ENCODE measurements around the gene CENPU. TPM values are rescaled to one million over a fixed set of nuclear protein-coding genes. Genes with fewer than 3 reads are reported as not detected.

The CENPU gene
- total RNA-seq, 1 experiment from 2014 or later: 31.3 TPM

DNA sequence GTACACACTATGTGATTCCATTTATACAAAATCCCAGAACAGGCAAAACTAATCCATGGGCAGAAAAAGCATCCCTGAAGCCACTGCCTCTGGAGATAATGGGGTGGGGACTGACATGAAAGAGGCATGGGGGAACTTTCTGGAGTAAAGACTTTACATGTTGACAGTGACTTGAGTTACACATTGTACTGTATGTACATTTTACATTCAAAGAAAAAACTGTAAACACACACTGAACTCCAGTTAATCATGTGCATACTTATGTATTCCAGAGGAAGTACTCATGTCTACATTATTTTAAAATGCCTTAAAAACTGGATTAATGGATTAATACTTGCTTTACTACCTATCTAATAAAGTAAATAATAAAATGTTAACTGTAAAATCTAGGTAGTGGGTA, 21.6 kb downstream of the CENPU start:
- no peak overlapping the region for H3K4me3 ChIP-seq (ENCODE audit: low read length)
- H3K4me2 ChIP-seq (ENCODE audit: low read depth, low read length, poor library complexity, severe bottlenecking): no peak overlapping the region
- no peak overlapping the region for H2AFZ ChIP-seq (ENCODE audit: low read length)
- peaks cover 7% of the 10 kb centered on the region for H3K4me1 ChIP-seq (ENCODE audit: low read length)
- no peaks in the 10 kb centered on the region for H3K9me2 ChIP-seq (replicated peaks; ENCODE audit: insufficient read depth, low read length)
- no peaks in the 10 kb centered on the region for H4K20me1 ChIP-seq (ENCODE audit: insufficient read depth, low read depth, low read length)
- no peaks in the 10 kb centered on the region for H3K27me3 ChIP-seq (ENCODE audit: low read length)
- DNase-seq: no peak
- H3K36me3 ChIP-seq (ENCODE audit: insufficient read depth, low read length): peaks cover 9% of the 10 kb centered on the region
- H3K9ac ChIP-seq (ENCODE audit: low read length): no peak overlapping the region
- H3K27ac ChIP-seq (ENCODE audit: low read length): no peak overlapping the region
- no peaks in the 10 kb centered on the region for H3K9me3 ChIP-seq (ENCODE audit: low read length)
- H3K79me2 ChIP-seq (ENCODE audit: low read length): peaks cover 18% of the 10 kb centered on the region

DNA sequence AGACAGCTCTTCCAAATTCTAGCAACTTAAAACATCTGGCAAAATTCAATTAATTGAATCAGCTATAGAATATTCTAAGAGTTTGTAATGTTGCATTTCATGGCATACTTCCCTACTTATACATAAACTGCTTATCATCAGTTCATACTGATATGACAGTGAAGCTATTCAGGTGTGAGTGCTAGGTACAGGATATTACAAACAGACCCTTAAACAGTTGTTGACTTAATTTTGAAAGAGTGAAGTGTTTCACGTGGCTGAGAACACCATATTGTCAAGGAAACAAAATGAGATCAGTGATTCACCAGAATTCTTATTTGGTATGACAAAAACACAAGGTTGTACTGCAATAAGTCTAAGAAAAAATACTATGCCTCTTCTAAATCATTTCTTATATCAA, 27.4 kb downstream of the CENPU start:
- Histone ChIP-seq H3K9ac (ENCODE audit: low read length) (no peak overlapping the region), H3K79me2 (ENCODE audit: low read length) (no peaks in the 10 kb centered on the region; the same call in 1 of the 2 replicates), H3K27ac (ENCODE audit: low read length) (no peak overlapping the region), H3K4me2 (ENCODE audit: low read depth, low read length, poor library complexity, severe bottlenecking) (no peak overlapping the region), H3K9me3 (ENCODE audit: low read length) (no peaks in the 10 kb centered on the region), H3K4me3 (ENCODE audit: low read length) (no peak overlapping the region), H3K36me3 (ENCODE audit: insufficient read depth, low read length) (peaks cover 19% of the 10 kb centered on the region), H3K4me1 (ENCODE audit: low read length) (no peaks in the 10 kb centered on the region), H3K27me3 (ENCODE audit: low read length) (no peaks in the 10 kb centered on the region), H3K9me2 (replicated peaks; ENCODE audit: insufficient read depth, low read length) (no peaks in the 10 kb centered on the region), H2AFZ (ENCODE audit: low read length) (no peak overlapping the region), H4K20me1 (ENCODE audit: insufficient read depth, low read depth, low read length) (no peaks in the 10 kb centered on the region)
- no peak for DNase-seq

- Histone ChIP-seq H3K27ac (ENCODE audit: low read length) (no peak overlapping the region), H3K9me2 (replicated peaks; ENCODE audit: insufficient read depth, low read length) (no peaks in the 10 kb centered on the region), H2AFZ (ENCODE audit: low read length) (no peak overlapping the region), H3K4me3 (ENCODE audit: low read length) (no peak overlapping the region), H3K4me1 (ENCODE audit: low read length) (no peaks in the 10 kb centered on the region), H4K20me1 (ENCODE audit: insufficient read depth, low read depth, low read length) (no peaks in the 10 kb centered on the region), H3K4me2 (ENCODE audit: low read depth, low read length, poor library complexity, severe bottlenecking) (no peak overlapping the region), H3K36me3 (ENCODE audit: insufficient read depth, low read length) (peaks cover 16% of the 10 kb centered on the region), H3K9me3 (ENCODE audit: low read length) (no peaks in the 10 kb centered on the region), H3K27me3 (ENCODE audit: low read length) (no peaks in the 10 kb centered on the region), H3K79me2 (ENCODE audit: low read length) (no peaks in the 10 kb centered on the region; the same call in 1 of the 2 replicates), H3K9ac (ENCODE audit: low read length) (no peak overlapping the region)
- no peak for DNase-seq
Observed at GRCh38 chr4:184705692-184706091, 28.2 kb downstream of the CENPU start.

DNA sequence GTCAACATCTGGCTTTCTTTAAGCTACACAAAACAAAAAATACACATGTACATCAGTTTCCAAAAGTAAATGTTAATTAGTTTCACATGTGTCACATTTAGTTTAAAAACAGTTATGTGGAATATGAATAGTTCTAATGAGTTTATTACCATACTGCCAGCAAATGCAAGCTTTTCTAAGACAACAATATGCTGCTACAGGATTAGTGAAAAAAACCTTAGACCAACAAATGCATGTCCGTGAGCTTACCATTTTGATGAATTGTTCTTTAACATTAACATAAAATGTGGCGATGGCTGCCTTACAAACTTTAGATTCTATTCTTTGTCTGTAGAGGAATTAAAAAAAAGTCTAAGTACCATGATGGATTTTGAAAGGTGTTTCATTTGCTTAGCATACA, 31.8 kb downstream of the CENPU start:
- H2AFZ ChIP-seq (ENCODE audit: low read length): no peak overlapping the region
- H3K4me2 ChIP-seq (ENCODE audit: low read depth, low read length, poor library complexity, severe bottlenecking): no peak overlapping the region
- H3K9ac ChIP-seq (ENCODE audit: low read length): no peak overlapping the region
- no peak overlapping the region for H3K27ac ChIP-seq (ENCODE audit: low read length)
- peaks cover 11% of the 10 kb centered on the region; the same call in 1 of the 2 replicates for H3K36me3 ChIP-seq (ENCODE audit: insufficient read depth, low read length)
- no peak for DNase-seq
- no peaks in the 10 kb centered on the region for H3K4me1 ChIP-seq (ENCODE audit: low read length)
- H4K20me1 ChIP-seq (ENCODE audit: insufficient read depth, low read depth, low read length): no peaks in the 10 kb centered on the region
- H3K4me3 ChIP-seq (ENCODE audit: low read length): no peak overlapping the region
- no peaks in the 10 kb centered on the region; the same call in 1 of the 2 replicates for H3K79me2 ChIP-seq (ENCODE audit: low read length)
- no peaks in the 10 kb centered on the region for H3K9me2 ChIP-seq (replicated peaks; ENCODE audit: insufficient read depth, low read length)
- no peaks in the 10 kb centered on the region for H3K27me3 ChIP-seq (ENCODE audit: low read length)
- H3K9me3 ChIP-seq (ENCODE audit: low read length): no peaks in the 10 kb centered on the region

DNA sequence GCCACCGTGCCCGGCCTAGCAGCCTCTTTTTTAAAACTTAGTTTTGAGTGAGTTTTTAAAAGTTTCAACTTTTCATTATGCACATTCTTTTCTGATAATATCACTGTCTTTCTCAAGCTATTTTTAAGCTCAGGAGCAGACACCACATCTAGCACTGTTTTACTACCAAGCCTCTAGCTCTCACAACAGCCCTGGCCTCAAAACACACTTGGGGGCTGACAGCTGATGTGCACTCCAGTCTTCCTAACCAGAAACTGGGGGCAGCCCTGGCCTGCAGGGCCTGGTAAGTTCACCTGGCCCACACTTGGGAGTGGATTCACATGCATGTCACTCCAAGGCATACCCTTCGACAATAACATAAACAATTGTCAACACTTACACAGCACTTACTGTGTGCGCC, 34.0 kb downstream of the CENPU start:
- Histone ChIP-seq H3K27me3 (ENCODE audit: low read length) (no peaks in the 10 kb centered on the region), H3K9ac (ENCODE audit: low read length) (no peak overlapping the region), H3K79me2 (ENCODE audit: low read length) (no peaks in the 10 kb centered on the region; the same call in 1 of the 2 replicates), H3K9me2 (replicated peaks; ENCODE audit: insufficient read depth, low read length) (no peaks in the 10 kb centered on the region), H3K4me2 (ENCODE audit: low read depth, low read length, poor library complexity, severe bottlenecking) (no peak overlapping the region), H4K20me1 (ENCODE audit: insufficient read depth, low read depth, low read length) (no peaks in the 10 kb centered on the region), H3K4me1 (ENCODE audit: low read length) (no peaks in the 10 kb centered on the region), H3K27ac (ENCODE audit: low read length) (no peak overlapping the region), H3K9me3 (ENCODE audit: low read length) (no peaks in the 10 kb centered on the region), H2AFZ (ENCODE audit: low read length) (no peak overlapping the region), H3K36me3 (ENCODE audit: insufficient read depth, low read length) (peaks cover 6% of the 10 kb centered on the region; the same call in 1 of the 2 replicates), H3K4me3 (ENCODE audit: low read length) (no peak overlapping the region)
- no peak for DNase-seq

DNA sequence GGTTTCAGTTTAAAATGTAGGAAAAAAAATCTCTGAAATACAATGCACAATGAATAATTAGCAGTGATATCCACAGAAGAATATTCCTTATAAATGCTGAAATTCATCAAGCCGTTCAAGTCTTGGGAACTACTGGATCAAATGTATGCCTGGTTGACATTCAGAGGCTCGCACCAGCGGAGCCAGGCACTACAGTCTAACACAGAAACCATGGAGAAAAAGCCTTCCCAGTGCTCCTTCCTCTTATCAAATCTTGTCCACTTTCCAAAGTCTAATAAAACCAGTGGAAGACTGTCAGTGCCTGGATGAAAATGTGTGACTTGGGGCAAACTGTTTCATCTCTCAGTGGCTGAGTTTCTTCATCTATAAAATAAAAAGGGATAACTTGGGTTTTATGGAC, 35.9 kb downstream of the CENPU start:
- H3K4me3 ChIP-seq (ENCODE audit: low read length): no peak overlapping the region
- H3K9me3 ChIP-seq (ENCODE audit: low read length): no peaks in the 10 kb centered on the region
- H3K4me1 ChIP-seq (ENCODE audit: low read length): no peaks in the 10 kb centered on the region
- no peak overlapping the region for H3K27ac ChIP-seq (ENCODE audit: low read length)
- peaks cover 15% of the 10 kb centered on the region; the same call in 1 of the 2 replicates for H3K36me3 ChIP-seq (ENCODE audit: insufficient read depth, low read length)
- no peak overlapping the region for H2AFZ ChIP-seq (ENCODE audit: low read length)
- no peak overlapping the region for H3K4me2 ChIP-seq (ENCODE audit: low read depth, low read length, poor library complexity, severe bottlenecking)
- H4K20me1 ChIP-seq (ENCODE audit: insufficient read depth, low read depth, low read length): no peaks in the 10 kb centered on the region
- no peak overlapping the region for H3K9ac ChIP-seq (ENCODE audit: low read length)
- H3K27me3 ChIP-seq (ENCODE audit: low read length): no peaks in the 10 kb centered on the region
- no peaks in the 10 kb centered on the region for H3K9me2 ChIP-seq (replicated peaks; ENCODE audit: insufficient read depth, low read length)
- no peaks in the 10 kb centered on the region for H3K79me2 ChIP-seq (ENCODE audit: low read length)
- no peak for DNase-seq

DNA sequence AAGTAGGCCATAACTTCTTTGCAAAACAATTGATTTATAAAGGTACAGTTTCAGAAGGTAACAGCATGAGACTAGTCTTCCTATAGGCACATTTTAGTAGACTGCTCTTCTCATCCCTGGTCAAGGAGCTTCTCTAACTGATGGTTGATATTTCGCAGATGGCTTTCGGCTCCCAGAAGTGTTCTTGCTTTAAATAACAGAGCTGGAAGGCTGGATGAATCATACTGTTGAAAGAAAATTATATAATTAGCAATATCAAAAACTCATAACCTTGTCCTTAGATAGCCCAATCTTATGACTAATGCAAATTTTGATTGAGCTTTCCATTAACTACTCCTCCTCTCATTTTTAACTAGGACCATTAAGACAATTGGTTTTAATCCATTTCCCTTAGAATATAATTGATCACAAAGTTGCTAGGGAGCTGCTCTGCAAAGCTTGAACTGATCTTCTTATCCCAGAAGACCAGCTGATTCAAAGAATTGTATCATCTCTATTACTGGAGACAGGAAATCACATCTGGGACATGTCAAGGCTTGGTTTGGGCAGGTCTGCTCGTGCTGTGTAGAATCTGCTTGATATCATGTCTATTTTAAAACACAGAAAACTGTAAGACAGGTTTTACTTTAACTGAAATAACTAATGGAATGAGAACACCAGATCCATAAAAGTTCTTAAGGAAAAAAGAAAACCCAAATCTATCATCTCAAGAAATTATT, 38.6 kb downstream of the CENPU start:
- no peak for DNase-seq
- Histone ChIP-seq H3K4me3 (ENCODE audit: low read length) (no peak overlapping the region), H3K36me3 (ENCODE audit: insufficient read depth, low read length) (peaks cover 12% of the 10 kb centered on the region; the same call in 1 of the 2 replicates), H3K27me3 (ENCODE audit: low read length) (no peaks in the 10 kb centered on the region), H3K9me2 (replicated peaks; ENCODE audit: insufficient read depth, low read length) (no peaks in the 10 kb centered on the region), H4K20me1 (ENCODE audit: insufficient read depth, low read depth, low read length) (no peaks in the 10 kb centered on the region), H3K9me3 (ENCODE audit: low read length) (no peaks in the 10 kb centered on the region), H3K79me2 (ENCODE audit: low read length) (no peaks in the 10 kb centered on the region), H2AFZ (ENCODE audit: low read length) (no peak overlapping the region), H3K9ac (ENCODE audit: low read length) (no peak overlapping the region), H3K4me2 (ENCODE audit: low read depth, low read length, poor library complexity, severe bottlenecking) (no peak overlapping the region), H3K27ac (ENCODE audit: low read length) (no peak overlapping the region), H3K4me1 (ENCODE audit: low read length) (no peaks in the 10 kb centered on the region)

- no peaks in the 10 kb centered on the region for H3K9me3 ChIP-seq (ENCODE audit: low read length)
- H3K4me1 ChIP-seq (ENCODE audit: low read length): no peaks in the 10 kb centered on the region
- peaks cover 12% of the 10 kb centered on the region; the same call in 1 of the 2 replicates for H3K36me3 ChIP-seq (ENCODE audit: insufficient read depth, low read length)
- H3K27ac ChIP-seq (ENCODE audit: low read length): no peak overlapping the region
- no peak overlapping the region for H2AFZ ChIP-seq (ENCODE audit: low read length)
- no peaks in the 10 kb centered on the region for H3K79me2 ChIP-seq (ENCODE audit: low read length)
- H3K4me3 ChIP-seq (ENCODE audit: low read length): no peak overlapping the region
- no peaks in the 10 kb centered on the region for H3K9me2 ChIP-seq (replicated peaks; ENCODE audit: insufficient read depth, low read length)
- H3K9ac ChIP-seq (ENCODE audit: low read length): no peak overlapping the region
- H4K20me1 ChIP-seq (ENCODE audit: insufficient read depth, low read depth, low read length): no peaks in the 10 kb centered on the region
- no peak overlapping the region for H3K4me2 ChIP-seq (ENCODE audit: low read depth, low read length, poor library complexity, severe bottlenecking)
- no peak for DNase-seq
- H3K27me3 ChIP-seq (ENCODE audit: low read length): no peaks in the 10 kb centered on the region
Observed at GRCh38 chr4:184694412-184694956, 39.4 kb downstream of the CENPU start.

All from Karpas-422 (cell line).